Mesangial cell (primary cell): Measurements from ENCODE around the gene CGB7. TPM values are rescaled to one million over a fixed set of nuclear protein-coding genes. Genes with fewer than 3 reads are reported as not detected.

Source experiments
- total RNA-seq: library from RNA; depleted of rRNA; stranded (reverse); fragments of >200 nt; gene quantifications from 2 replicates; pipeline ENCODE4 v1.2.3, GENCODE V29; 2015

Gene CGB7
- 3.4 and 3.6 TPM in 2 replicates for total RNA-seq

DNA sequence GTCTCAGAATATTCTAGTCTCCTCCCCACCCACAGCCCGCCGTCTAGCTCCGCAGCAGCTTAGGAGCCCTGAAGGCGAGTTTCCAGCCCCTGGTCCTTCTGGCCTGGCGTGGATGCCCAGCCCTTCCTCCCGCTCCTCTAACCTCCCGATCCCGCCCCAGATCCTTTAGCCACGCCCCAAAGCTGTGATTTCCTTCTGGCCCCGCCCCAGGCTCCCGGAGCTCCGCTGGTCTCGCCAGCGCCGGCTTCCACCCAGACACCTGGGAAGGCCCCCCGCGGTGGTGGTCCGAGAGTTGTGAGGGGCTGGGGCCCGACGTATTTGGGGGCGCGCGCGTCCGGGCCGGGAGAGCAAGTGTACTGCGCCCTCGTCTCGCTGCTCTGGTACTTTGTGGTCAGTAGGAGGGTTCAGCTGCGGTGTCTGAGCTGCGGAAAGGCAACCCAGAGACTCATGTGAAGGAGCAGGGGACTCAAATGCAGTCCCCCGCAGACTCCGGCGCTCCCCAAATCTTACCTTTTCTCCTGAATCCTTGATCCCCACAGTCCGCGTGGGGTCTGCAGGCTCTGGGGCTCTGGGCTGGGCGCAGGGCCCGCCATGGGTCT is at the start of gene CGB7:
Gene CGB7 (minus strand): TSS at position 114 of the 599 bp plus-strand sequence. CDS start 2,374 bp downstream, outside the sequence.

DNA sequence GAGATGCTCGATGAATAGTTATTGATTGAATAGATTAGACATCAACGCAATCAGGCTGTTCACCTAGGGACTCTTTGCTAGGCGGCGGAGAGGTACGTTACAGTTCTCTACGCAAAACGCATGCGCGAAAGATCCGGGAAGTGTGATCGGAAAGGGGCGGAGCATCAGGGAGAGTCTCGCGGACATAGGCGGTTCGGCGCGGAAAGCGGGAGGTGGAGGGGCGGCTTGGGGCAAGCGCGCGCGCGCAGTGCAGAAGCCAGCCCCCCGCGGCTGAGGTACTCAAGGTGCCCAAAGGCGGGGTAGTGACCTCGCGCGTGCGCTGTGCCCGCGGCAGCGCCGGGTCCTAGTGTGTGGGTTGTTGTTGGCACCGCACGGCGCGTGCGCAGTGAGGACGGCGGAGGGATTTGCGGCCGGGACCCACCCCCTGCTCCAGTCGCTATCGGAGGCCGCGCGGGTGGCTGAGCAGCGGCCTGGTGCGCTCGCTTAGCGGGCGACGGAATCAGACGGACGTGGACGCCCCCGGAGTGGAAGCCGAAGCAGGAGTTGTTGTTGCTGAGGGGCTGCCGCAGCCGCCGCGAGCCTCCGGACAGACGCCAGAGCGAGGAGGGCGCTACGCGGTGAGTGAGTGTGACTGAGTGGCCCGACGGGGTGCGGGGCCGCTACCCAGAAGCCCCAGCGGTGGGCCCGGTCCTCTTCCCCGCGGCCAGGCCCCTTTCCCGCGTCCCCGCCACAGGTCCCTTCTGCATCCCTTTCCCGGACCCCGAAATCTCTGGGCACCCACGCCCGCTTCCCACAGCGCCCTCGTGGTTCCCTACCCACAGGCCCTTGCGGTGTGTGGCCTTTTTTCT is 27.7 kb upstream of the CGB7 start, which contains the start of gene SNRNP70:
Gene SNRNP70 (plus strand): TSS at position 432 of the 848 bp plus-strand sequence. CDS start 964 bp downstream, outside the sequence.

DNA sequence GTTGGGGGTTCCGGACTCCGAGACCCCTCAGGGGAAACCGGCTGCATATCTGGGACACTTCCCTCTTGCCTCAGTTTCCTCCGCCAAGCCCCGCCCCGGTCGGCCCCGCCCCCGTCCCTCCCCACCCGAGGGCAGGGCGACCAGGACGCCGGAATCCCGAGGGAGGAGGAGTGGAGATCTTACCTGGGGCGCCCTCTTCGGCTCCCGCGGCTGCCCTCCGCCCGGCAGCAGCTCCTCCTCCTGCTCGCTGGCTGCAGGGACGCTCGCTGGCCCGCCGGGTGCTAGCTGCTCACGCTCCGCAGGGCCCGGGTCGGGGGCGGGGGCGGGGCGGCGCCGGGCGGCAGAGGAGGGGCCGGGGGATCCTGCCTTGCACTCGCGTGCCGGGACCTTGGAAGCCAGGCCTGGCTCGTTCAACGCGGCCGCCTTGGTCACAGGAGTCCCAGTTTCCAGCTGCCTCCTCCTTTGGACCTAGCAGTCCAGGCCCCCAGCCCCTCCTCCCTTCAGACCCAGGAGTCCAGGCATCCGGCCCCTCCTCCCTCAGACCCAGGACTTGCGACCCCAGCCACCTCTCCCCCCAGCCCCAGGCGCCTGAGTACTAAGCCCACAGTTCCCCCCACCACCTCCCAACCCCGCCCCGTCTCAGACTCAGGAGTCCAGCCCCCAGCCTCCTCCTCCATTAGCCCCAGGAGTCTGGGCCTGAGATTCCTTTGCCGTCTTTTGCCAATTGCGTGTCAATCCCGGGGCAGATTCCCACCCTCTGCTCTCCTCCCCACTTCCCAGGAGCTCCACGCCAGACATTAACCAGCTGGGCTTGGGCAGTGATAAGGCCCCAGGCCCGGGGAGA is 7.4 kb upstream of the CGB7 start, which contains the start of gene NTF4:
Gene NTF4 (minus strand): TSS at position 51 of the 844 bp plus-strand sequence. CDS start 2,821 bp downstream, outside the sequence.

DNA sequence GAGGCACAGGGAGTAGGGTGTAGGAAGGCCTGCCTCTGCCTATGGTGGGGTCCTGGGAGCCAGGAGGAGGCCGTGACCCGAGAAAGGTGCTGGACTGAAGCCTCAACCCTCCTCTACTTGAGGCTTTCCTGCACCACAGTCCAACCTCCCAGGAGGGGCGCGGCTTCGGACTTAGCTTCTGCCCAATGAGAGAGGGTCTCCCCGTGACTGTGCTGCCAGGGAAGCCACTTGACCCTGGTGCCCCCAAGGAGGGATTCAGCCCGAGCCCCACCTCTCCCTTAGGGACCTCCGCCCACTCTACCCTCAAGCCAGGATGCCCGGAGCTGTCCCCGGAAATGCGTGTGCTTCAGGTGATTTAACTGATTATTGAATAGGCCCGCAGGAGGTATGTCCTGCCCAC is 8.5 kb downstream of the CGB7 start, which contains the start of gene CGB8:
Gene CGB8 (minus strand): TSS at position 101 of the 400 bp plus-strand sequence. CDS start 372 bp downstream, outside the sequence.

GRCh38 chr19:49043548-49043947 is 14.0 kb downstream of the CGB7 start, which contains the start of gene CGB5:
Gene CGB5 (plus strand): TSS chr19:49043848. CDS start chr19:49044210, 362 bp downstream.

GRCh38 chr19:49036815-49037214 is 20.7 kb downstream of the CGB7 start, which contains the start of gene CGB1:
Gene CGB1 (minus strand): TSS chr19:49036895. CDS start chr19:49036711, 184 bp downstream.

GRCh38 chr19:49031642-49032301 is 25.8 kb downstream of the CGB7 start, which contains the start of gene CGB2:
Gene CGB2 (plus strand): TSS chr19:49031890. CDS start chr19:49032096, 206 bp downstream.

GRCh38 chr19:49024233-49024632 is 33.3 kb downstream of the CGB7 start, which contains the start of gene CGB3:
Gene CGB3 (minus strand): TSS chr19:49024333. CDS start chr19:49023971, 362 bp downstream.

GRCh38 chr19:49017041-49017665 is 40.4 kb downstream of the CGB7 start, which contains the start of gene LHB:
Gene LHB (minus strand): TSS chr19:49017091. CDS start chr19:49017081, 10 bp downstream.

Other genes starting within 250 kb of the CGB7 start
- gene BCAT2, start 246.7 kb downstream of the CGB7 start, total RNA-seq: 69.8 and 75.0 TPM in 2 replicates
- 2.0 and 24.1 TPM in 2 replicates for gene HSD17B14, start 221.3 kb downstream of the CGB7 start, total RNA-seq
- 2.8 and 12.4 TPM in 2 replicates for gene PLEKHA4, start 189.1 kb downstream of the CGB7 start, total RNA-seq
- 22.8 and 32.2 TPM in 2 replicates for gene PPP1R15A, start 185.3 kb downstream of the CGB7 start, total RNA-seq
- not detected in 2 replicates for gene TULP2, start 159.0 kb downstream of the CGB7 start, total RNA-seq
- 196 and 317 TPM in 2 replicates for gene NUCB1, start 157.4 kb downstream of the CGB7 start, total RNA-seq
- 0.33 TPM in 1 of 2 replicates, not detected in the other for gene DHDH, start 124.0 kb downstream of the CGB7 start, total RNA-seq
- gene BAX, start 102.9 kb downstream of the CGB7 start, total RNA-seq: 129 and 173 TPM in 2 replicates
- 1,218 and 2,784 TPM in 2 replicates for gene FTL, start 92.4 kb downstream of the CGB7 start, total RNA-seq
- 34.2 and 47.6 TPM in 2 replicates for gene GYS1, start 64.4 kb downstream of the CGB7 start, total RNA-seq
- gene RUVBL2, start 63.9 kb downstream of the CGB7 start, total RNA-seq: 137 and 324 TPM in 2 replicates
- gene LHB, start 40.7 kb downstream of the CGB7 start, total RNA-seq: 0.49 and 0.76 TPM in 2 replicates
- gene CGB3, start 33.4 kb downstream of the CGB7 start, total RNA-seq: 0.33 TPM in 1 of 2 replicates, not detected in the other
- 3.9 TPM in 1 of 2 replicates, not detected in the other for gene CGB2, start 25.9 kb downstream of the CGB7 start, total RNA-seq
- gene CGB1, start 20.9 kb downstream of the CGB7 start, total RNA-seq: 3.7 TPM in 1 of 2 replicates, not detected in the other
- gene CGB5, start 13.9 kb downstream of the CGB7 start, total RNA-seq: 0.38 and 2.1 TPM in 2 replicates
- 0.25 and 8.0 TPM in 2 replicates for gene CGB8, start 8.6 kb downstream of the CGB7 start, total RNA-seq
- 0.25 TPM in 1 of 2 replicates, not detected in the other for gene NTF4, start 7.1 kb upstream of the CGB7 start, total RNA-seq
- not detected in 2 replicates for gene KCNA7, start 14.9 kb upstream of the CGB7 start, total RNA-seq
- gene SNRNP70, start 27.7 kb upstream of the CGB7 start, total RNA-seq: 155 and 218 TPM in 2 replicates
- gene LIN7B, start 56.6 kb upstream of the CGB7 start, total RNA-seq: 6.4 and 8.9 TPM in 2 replicates
- gene C19orf73, start 61.4 kb upstream of the CGB7 start, total RNA-seq: 3.7 and 6.0 TPM in 2 replicates
- gene PPFIA3, start 61.8 kb upstream of the CGB7 start, total RNA-seq: 2.4 and 2.7 TPM in 2 replicates
- gene HRC, start 97.6 kb upstream of the CGB7 start, total RNA-seq: not detected in 2 replicates
- 7.7 and 13.8 TPM in 2 replicates for gene TRPM4, start 100.0 kb upstream of the CGB7 start, total RNA-seq